HEK293T (cell line): ENCODE results near the gene PRKCH.

Experiments used
- BHLHE40 ChIP-seq: fragments of 450-650 bp; IDR thresholded peaks from 2 replicates; pipeline ENCODE4 v1.6.1; 2016; ENCODE audit warnings: mild to moderate bottlenecking, moderate library complexity, borderline replicate concordance
- CTBP1 ChIP-seq: fragments of 450-650 bp; IDR thresholded peaks from 2 replicates; pipeline ENCODE4 v1.6.1; 2016; ENCODE audit warnings: borderline replicate concordance
- ELF4 ChIP-seq: fragments of 450-650 bp; IDR thresholded peaks from 2 replicates; pipeline ENCODE4 v1.6.1; 2017; ENCODE audit warnings: antibody characterized with exemption
- FOXK2 ChIP-seq: fragments of 450-650 bp; IDR thresholded peaks from 2 replicates; pipeline ENCODE4 v1.6.1; 2016; ENCODE audit warnings: mild to moderate bottlenecking
- FOXM1 ChIP-seq: fragments of 450-650 bp; IDR thresholded peaks from 2 replicates; pipeline ENCODE4 v1.6.1; 2017; ENCODE audit warnings: mild to moderate bottlenecking, borderline replicate concordance
- HDGF ChIP-seq: fragments of 450-650 bp; IDR thresholded peaks from 2 replicates; pipeline ENCODE4 v1.6.1; 2017; ENCODE audit warnings: antibody characterized with exemption, borderline replicate concordance
- L3MBTL2 ChIP-seq: fragments of 450-650 bp; conservative IDR thresholded peaks from 2 replicates; pipeline ENCODE4 v1.6.1; 2016; ENCODE audit warnings: mild to moderate bottlenecking
- LEF1 ChIP-seq: fragments of 450-650 bp; IDR thresholded peaks from 2 replicates; pipeline ENCODE4 v1.6.1; 2017; ENCODE audit warnings: mild to moderate bottlenecking, borderline replicate concordance
- SP1 ChIP-seq: fragments of 450-650 bp; IDR thresholded peaks from 2 replicates; pipeline ENCODE4 v1.6.1; 2017
- SUZ12 ChIP-seq: fragments of 450-650 bp; IDR thresholded peaks from 2 replicates; pipeline ENCODE4 v1.6.1; 2016; ENCODE audit warnings: mild to moderate bottlenecking
- ZNF384 ChIP-seq: fragments of 450-650 bp; IDR thresholded peaks from 2 replicates; pipeline ENCODE4 v1.6.1; 2016
- TF ChIP-seq, protein P1 (sequence below): fragments of 450-650 bp; IDR thresholded peaks from 2 replicates; pipeline ENCODE4 v1.6.1; 2016

DNA sequence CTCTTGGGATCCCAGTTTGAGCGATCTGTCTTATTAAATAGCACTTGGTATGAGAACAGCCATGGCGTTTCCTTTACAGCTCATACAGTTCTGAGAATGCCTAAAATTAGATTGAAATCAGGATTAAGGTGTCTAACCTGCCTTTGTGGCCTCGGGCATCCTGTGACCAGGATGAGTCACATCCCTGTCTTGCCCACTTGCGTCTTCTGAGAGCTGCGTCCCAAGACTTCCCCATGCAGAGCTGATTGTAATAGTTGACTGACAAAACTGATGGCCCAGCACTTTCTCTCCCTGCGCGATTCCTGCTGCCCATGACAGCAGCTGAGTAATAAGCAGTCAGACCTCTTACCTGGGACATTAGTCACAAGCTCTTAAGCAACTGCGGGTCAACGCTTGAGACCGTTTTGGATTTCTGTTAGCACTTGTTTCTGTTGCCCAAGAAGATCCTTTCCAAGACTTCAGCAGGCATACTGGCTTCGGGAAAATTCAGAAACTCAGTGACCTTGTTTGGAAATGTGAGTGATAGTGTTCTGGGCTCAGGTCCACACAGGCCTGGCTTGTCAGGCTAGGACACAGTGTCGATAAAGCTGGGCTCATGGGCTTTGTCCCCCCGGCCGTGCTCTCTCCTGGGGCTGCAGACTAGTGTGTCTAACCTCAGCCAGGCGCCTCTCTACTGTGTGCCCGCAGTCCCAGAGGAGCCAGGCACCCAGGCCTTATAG lies 204.1 kb downstream of the PRKCH start:
- no peak for TF ChIP-seq BHLHE40
- no peak for TF ChIP-seq ZNF384
- TF ChIP-seq SUZ12 = no peak
- no peak for TF ChIP-seq SP1
- TF ChIP-seq L3MBTL2 = no peak
- TF ChIP-seq ELF4 = no peak
- TF ChIP-seq, protein P1, sequence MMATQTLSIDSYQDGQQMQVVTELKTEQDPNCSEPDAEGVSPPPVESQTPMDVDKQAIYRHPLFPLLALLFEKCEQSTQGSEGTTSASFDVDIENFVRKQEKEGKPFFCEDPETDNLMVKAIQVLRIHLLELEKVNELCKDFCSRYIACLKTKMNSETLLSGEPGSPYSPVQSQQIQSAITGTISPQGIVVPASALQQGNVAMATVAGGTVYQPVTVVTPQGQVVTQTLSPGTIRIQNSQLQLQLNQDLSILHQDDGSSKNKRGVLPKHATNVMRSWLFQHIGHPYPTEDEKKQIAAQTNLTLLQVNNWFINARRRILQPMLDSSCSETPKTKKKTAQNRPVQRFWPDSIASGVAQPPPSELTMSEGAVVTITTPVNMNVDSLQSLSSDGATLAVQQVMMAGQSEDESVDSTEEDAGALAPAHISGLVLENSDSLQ = no peak
- no peak for TF ChIP-seq LEF1
- no peak for TF ChIP-seq FOXK2
- TF ChIP-seq HDGF = no peak
- no peak for TF ChIP-seq CTBP1
- TF ChIP-seq FOXM1 = no peak
